Stomach (tissue), 9 donors: ENCODE results near the gene ADGRA1. TPM values are rescaled to one million over a fixed set of nuclear protein-coding genes. Genes with fewer than 3 reads are reported as not detected.

Source experiments
- DNase-seq, 2 donors: peaks; one replicate each; pipeline versions ENCODE4 v3.0.0 to v3.0.0-alpha.2; 2013 to 2019
- H3K27ac ChIP-seq, 5 donors: fragments of 200-600 bp in 4 of 5; sonication (generic) in 4 of 5; one replicate each; pipeline ENCODE4 v1.5.1; 2013 to 2019; ENCODE audit warnings: mild to moderate bottlenecking in 1 of 5, moderate library complexity in 1 of 5
- H3K27me3 ChIP-seq, 3 donors: fragments of 200-600 bp; sonication (generic); one replicate each; pipeline ENCODE4 v1.5.1; 2017 to 2019; ENCODE audit warnings: mixed run types in 1 of 3
- H3K36me3 ChIP-seq, 4 donors: fragments of 200-600 bp; sonication (generic); 1 replicate in 3 of 4; 2 replicates in 1 of 4; pipeline ENCODE4 v1.5.1; 2016 to 2019
- H3K4me1 ChIP-seq, 4 donors: fragments of 200-600 bp; sonication (generic); one replicate each; pipeline ENCODE4 v1.5.1; 2016 to 2019
- H3K4me3 ChIP-seq, 4 donors: fragments of 200-600 bp; sonication (generic) in 3 of 4; one replicate each; pipeline ENCODE4 v1.5.1; 2016 to 2019; ENCODE audit warnings: mild to moderate bottlenecking in 1 of 4
- H3K9me3 ChIP-seq, 4 donors: fragments of 200-600 bp; sonication (generic); one replicate each; pipeline ENCODE4 v1.5.1; 2016 to 2019
- CTCF ChIP-seq, 7 experiments: fragments of 450-650 bp in 4 of 7; fragments of 200-600 bp in 3 of 7; sonication (generic) in 3 of 7; IDR thresholded peaks; one replicate each; pipeline ENCODE4 v1.5.1; 2016 to 2019; ENCODE audit warnings: antibody characterized with exemption in 7 of 7, control low read depth in 2 of 7, mild to moderate bottlenecking in 1 of 7
- EP300 ChIP-seq: sonication (generic); formaldehyde crosslinking; IDR thresholded peaks from one replicate; pipeline ENCODE4 v1.6.1; 2017; ENCODE audit warnings: antibody characterized with exemption
- POLR2A ChIP-seq, 4 donors: fragments of 450-650 bp; IDR thresholded peaks; one replicate each; pipeline ENCODE4 v1.6.1; 2016; ENCODE audit warnings: antibody characterized with exemption in 4 of 4, control low read depth in 2 of 4, mild to moderate bottlenecking in 1 of 4, moderate library complexity in 1 of 4
- POLR2AphosphoS5 ChIP-seq, 3 donors: sonication (generic); formaldehyde crosslinking; IDR thresholded peaks; one replicate each; pipeline ENCODE4 v1.6.1; 2016; ENCODE audit warnings: antibody characterized with exemption in 3 of 3
- WGBS, 5 donors: extraction: QIAGEN DNeasy Blood & Tissue Kit in 3 of 5; methylation state at CpG; one replicate each; pipeline versions ENCODE4 v1.1.5 to v1.1.7; 2013 to 2018; 5-methylcytosine and 5-hydroxymethylcytosine counted together
- intact Hi-C: fragments of 100-400 bp; cut with DNase I; formaldehyde crosslinking; loops from one replicate; pipeline ENCODE4 v1.15.1; 2023; ENCODE audit warnings: low total_unique reads
- polyA plus RNA-seq, 3 donors: library from polyadenylated mRNA; stranded (reverse); fragments of 200-250 nt; gene quantifications; one replicate each; pipeline ENCODE4 v1.2.3, GENCODE V29; 2013
- total RNA-seq, 5 donors: library from RNA; depleted of rRNA; stranded (reverse); fragments of >200 nt; gene quantifications; one replicate each; pipeline versions ENCODE4 v1.1.0 to v1.2.3, GENCODE V29; 2014 to 2016
- donor health status: healthy with polysubstance abuse.
- donor health status: Bipolar disorder and iron deficiency.
- donor health status: healthy.

The ADGRA1 gene
- total and polyA plus RNA-seq, 8 donors: under 0.01 to 0.73 (median 0.14) TPM; not detected in 5

DNA sequence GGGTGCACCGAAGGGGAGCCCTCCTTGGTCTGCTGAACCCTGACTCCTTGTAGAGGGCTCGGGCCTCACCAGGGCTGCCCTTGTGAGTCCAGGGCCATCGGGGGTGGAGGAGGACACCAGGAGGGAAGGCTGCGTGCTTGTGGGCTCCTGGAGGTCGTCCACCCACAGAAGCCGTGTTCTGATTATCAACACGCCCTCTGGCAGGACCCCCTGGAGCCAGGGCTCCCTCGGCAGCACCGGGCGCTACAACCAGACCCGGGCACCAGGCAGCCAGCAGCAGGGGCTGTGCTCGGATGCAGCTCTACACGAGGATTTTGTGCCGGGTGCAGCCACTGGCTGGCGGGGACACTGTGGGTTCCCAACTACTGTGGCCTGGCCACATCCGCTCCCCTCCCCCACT, 6.1 kb upstream of the ADGRA1 start:
- H3K4me3 ChIP-seq: no peak overlapping the region
- no peaks in the 10 kb centered on the region for H3K36me3 ChIP-seq
- peaks cover 9 to 77% (median 38%) of the 10 kb centered on the region in 3 donors for H3K27me3 ChIP-seq
- no peak for DNase-seq
- no peaks in the 10 kb centered on the region for H3K4me1 ChIP-seq
- 80 to 86% (median 83%) methylated on average over 6 to 16 of the region's 16 CpGs for WGBS, 5 donors
- intact Hi-C loops: no loop called here
- no peak overlapping the region for H3K27ac ChIP-seq
- H3K9me3 ChIP-seq: no peaks in the 10 kb centered on the region
- TF ChIP-seq POLR2A (IDR thresholded peaks at IDR 0.05) (no peak), CTCF (IDR thresholded peaks at IDR 0.05) (no peak), EP300 (no peak), POLR2AphosphoS5 (IDR thresholded peaks at IDR 0.05) (no peak)

- intact Hi-C loops: no loop called here
- 56 to 71% (median 63%) methylated on average over 33 to 43 of the region's 43 CpGs for WGBS, 5 donors
- DNase-seq: no peak
- Histone ChIP-seq H3K4me1 (peaks cover 2 to 9% (median 8%) of the 10 kb centered on the region in 4 donors), H3K9me3 (no peaks in the 10 kb centered on the region), H3K4me3 (no peak overlapping the region), H3K36me3 (no peaks in the 10 kb centered on the region), H3K27me3 (peaks cover 18 to 82% (median 50%) of the 10 kb centered on the region in 3 donors), H3K27ac (no peak overlapping the region)
- no peak for TF ChIP-seq EP300
- TF ChIP-seq CTCF (IDR thresholded peaks at IDR 0.05): no peak
- no peak for TF ChIP-seq POLR2A (IDR thresholded peaks at IDR 0.05)
- TF ChIP-seq POLR2AphosphoS5 (IDR thresholded peaks at IDR 0.05): no peak
Observed at GRCh38 chr10:133082685-133083421, 4.9 kb upstream of the ADGRA1 start.

- Histone ChIP-seq H3K4me1 (peaks cover 9 to 16% (median 15%) of the 10 kb centered on the region in 4 donors), H3K27me3 (peaks cover 25 to 89% (median 57%) of the 10 kb centered on the region in 3 donors), H3K36me3 (no peaks in the 10 kb centered on the region), H3K27ac (no peak overlapping the region), H3K4me3 (no peak overlapping the region), H3K9me3 (no peaks in the 10 kb centered on the region)
- intact Hi-C loops: no loop called here
- DNase-seq: no peak
- 58 to 72% (median 69%) methylated on average over 22 to 30 of the region's 30 CpGs for WGBS, 5 donors
- no peak for TF ChIP-seq POLR2A (IDR thresholded peaks at IDR 0.05)
- no peak for TF ChIP-seq EP300
- TF ChIP-seq POLR2AphosphoS5 (IDR thresholded peaks at IDR 0.05): no peak
- TF ChIP-seq CTCF (IDR thresholded peaks at IDR 0.05): no peak
Observed at GRCh38 chr10:133083422-133084100, 4.2 kb upstream of the ADGRA1 start.

GRCh38 chr10:133084491-133084890, 3.2 kb upstream of the ADGRA1 start:
- WGBS, 5 donors: 75 to 90% (median 88%) methylated on average over 6 to 17 of the region's 17 CpGs
- peaks cover 32 to 99% (median 66%) of the 10 kb centered on the region in 3 donors for H3K27me3 ChIP-seq
- no peak for TF ChIP-seq POLR2A (IDR thresholded peaks at IDR 0.05)
- TF ChIP-seq CTCF (IDR thresholded peaks at IDR 0.05): no peak
- TF ChIP-seq POLR2AphosphoS5 (IDR thresholded peaks at IDR 0.05): no peak
- TF ChIP-seq EP300: no peak
- intact Hi-C loops: no loop called here
- H3K36me3 ChIP-seq: no peaks in the 10 kb centered on the region
- no peak for DNase-seq
- H3K27ac ChIP-seq: no peak overlapping the region
- H3K9me3 ChIP-seq: no peaks in the 10 kb centered on the region
- no peak overlapping the region for H3K4me3 ChIP-seq
- peaks cover 11 to 21% (median 18%) of the 10 kb centered on the region in 4 donors for H3K4me1 ChIP-seq
